Upper lobe of right lung (tissue), 1 donor: ENCODE measurements around the gene C1QL2. TPM values are rescaled to one million over a fixed set of nuclear protein-coding genes. Genes with fewer than 3 reads are reported as not detected.

ENCODE experiments used
- ATAC-seq: fragments of 200-7000 bp; cut with Tn5 transposase; one replicate; pipeline ENCODE4 v1.9.1; 2020; ENCODE audit warnings: mild to moderate bottlenecking, moderate library complexity
- DNase-seq: peaks from one replicate; pipeline ENCODE4 v3.0.0-alpha.2; 2020
- H3K27ac ChIP-seq: fragments of 200-600 bp; one replicate; pipeline ENCODE4 v1.8.0; 2022
- H3K27me3 ChIP-seq: fragments of 200-600 bp; one replicate; pipeline ENCODE4 v1.8.0; 2022; ENCODE audit warnings: mild to moderate bottlenecking
- H3K36me3 ChIP-seq: fragments of 200-600 bp; one replicate; pipeline ENCODE4 v1.8.0; 2022
- H3K4me1 ChIP-seq: fragments of 200-600 bp; one replicate; pipeline ENCODE4 v1.8.0; 2022
- H3K4me3 ChIP-seq: fragments of 200-600 bp; one replicate; pipeline ENCODE4 v1.8.0; 2022; ENCODE audit warnings: mild to moderate bottlenecking
- H3K9me3 ChIP-seq: fragments of 200-600 bp; one replicate; pipeline ENCODE4 v1.8.0; 2022
- CTCF ChIP-seq: fragments of 200-600 bp; IDR thresholded peaks from one replicate; pipeline ENCODE4 v1.8.0; 2022; ENCODE audit warnings: antibody characterized with exemption
- intact Hi-C: fragments of 100-400 bp; cut with DNase I; formaldehyde crosslinking; loops from one replicate; pipeline ENCODE4 v1.11.0; 2022
- total RNA-seq: library from RNA; stranded (reverse); fragmentation: NEBNext Ultra II Directional; extraction: Animal tissue kit (Norgen Biotek cat#: 25700); gene quantifications from one replicate; pipeline ENCODE4 v1.2.1, GENCODE V29; 2021
- donor health status: DM: no; HTN: yes; CAD: no; lungs with severe emphysema.

The C1QL2 gene
- total RNA-seq, 1 donor from 2014 or later = not detected

GRCh38 chr2:119136872-119137271, 21.7 kb downstream of the C1QL2 start:
- no peaks in the 10 kb centered on the region for H3K4me1 ChIP-seq
- ATAC-seq (no peak), DNase-seq (peak; percentile 45)
- no peaks in the 10 kb centered on the region for H3K9me3 ChIP-seq
- H3K27me3 ChIP-seq = no peaks in the 10 kb centered on the region
- H3K36me3 ChIP-seq = no peaks in the 10 kb centered on the region
- no peak overlapping the region for H3K27ac ChIP-seq
- no peak overlapping the region for H3K4me3 ChIP-seq
- intact Hi-C loops = no loop called here
- no peak for TF ChIP-seq CTCF

GRCh38 chr2:119136093-119136492, 22.5 kb downstream of the C1QL2 start:
- no peaks in the 10 kb centered on the region for H3K36me3 ChIP-seq
- H3K4me3 ChIP-seq = no peak overlapping the region
- no peaks in the 10 kb centered on the region for H3K9me3 ChIP-seq
- no peaks in the 10 kb centered on the region for H3K4me1 ChIP-seq
- DNase-seq (peak; percentile 26), ATAC-seq (no peak)
- no peak for TF ChIP-seq CTCF
- H3K27ac ChIP-seq = no peak overlapping the region
- H3K27me3 ChIP-seq = no peaks in the 10 kb centered on the region
- intact Hi-C loops = no loop called here

- no peak for TF ChIP-seq CTCF
- intact Hi-C loops = no loop called here
- Histone ChIP-seq H3K4me1 (no peaks in the 10 kb centered on the region), H3K4me3 (no peak overlapping the region), H3K27ac (no peak overlapping the region), H3K36me3 (no peaks in the 10 kb centered on the region), H3K9me3 (no peaks in the 10 kb centered on the region), H3K27me3 (peaks cover 1% of the 10 kb centered on the region)
- no peak for ATAC-seq
- no peak for DNase-seq
Measured at GRCh38 chr2:119134775-119135174, 23.8 kb downstream of the C1QL2 start.

- intact Hi-C loops = no loop called here
- H3K27me3 ChIP-seq = peaks cover 33% of the 10 kb centered on the region
- TF ChIP-seq CTCF = peak; percentile 42
Measured at GRCh38 chr2:119126650-119127049, 31.9 kb downstream of the C1QL2 start.

GRCh38 chr2:119123389-119123788, 35.2 kb downstream of the C1QL2 start:
- H3K27me3 ChIP-seq = peaks cover 25% of the 10 kb centered on the region
- no peak for ATAC-seq

More at GRCh38 chr2:119126650-119127049, 31.9 kb downstream of the C1QL2 start:
- Histone ChIP-seq H3K4me3 (no peak overlapping the region), H3K4me1 (no peaks in the 10 kb centered on the region), H3K27ac (no peak overlapping the region), H3K36me3 (no peaks in the 10 kb centered on the region), H3K9me3 (no peaks in the 10 kb centered on the region)
- peak; percentile 78 for DNase-seq
- ATAC-seq = peak; percentile 53

More at GRCh38 chr2:119123389-119123788, 35.2 kb downstream of the C1QL2 start:
- no peaks in the 10 kb centered on the region for H3K36me3 ChIP-seq
- no peak for DNase-seq
- TF ChIP-seq CTCF = no peak
- H3K4me1 ChIP-seq = no peaks in the 10 kb centered on the region
- H3K9me3 ChIP-seq = no peaks in the 10 kb centered on the region
- no peak overlapping the region for H3K4me3 ChIP-seq
- intact Hi-C loops = no loop called here
- no peak overlapping the region for H3K27ac ChIP-seq
